ENCODE results near the gene HLF. TPM values are rescaled to one million over a fixed set of nuclear protein-coding genes. Genes with fewer than 3 reads are reported as not detected.

HLF gene
- total and polyA plus RNA-seq, 2 donors (not counting 3 experiments of a cell fraction or from before 2014, with no cell fraction given), result not detected

GRCh38 chr17:55272711-55273578 lies 8.2 kb downstream of the HLF start:
- Histone ChIP-seq H4K20me1 (replicated peaks; ENCODE audit: control insufficient read depth, extremely low read depth, insufficient read depth, low read length) (no peaks in the 10 kb centered on the region), H3K9ac (replicated peaks; ENCODE audit: extremely low read depth, insufficient read depth, low read length) (no peak overlapping the region), H3K27ac (ENCODE audit: insufficient read depth, low read depth, low read length) (no peak overlapping the region), H3K4me1 (ENCODE audit: control insufficient read depth, extremely low read depth, insufficient read depth, low read length) (no peaks in the 10 kb centered on the region), H3K4me3 (replicated peaks in 1 of 3; ENCODE audit: insufficient read depth in 1 of 3, low read depth in 1 of 3, low read length in 3 of 3) (no peak overlapping the region), H3K9me1 (replicated peaks; ENCODE audit: control insufficient read depth, extremely low read depth, insufficient read depth, low read length) (no peaks in the 10 kb centered on the region), H3K27me3 (ENCODE audit: control insufficient read depth in 2 of 2, insufficient read depth in 2 of 2, low read length in 2 of 2) (peaks cover 8 to 19% of the 10 kb centered on the region in 2 experiments), H3K79me2 (ENCODE audit: control insufficient read depth, insufficient read depth, low read length) (no peaks in the 10 kb centered on the region), H3K36me3 (ENCODE audit: control insufficient read depth in 2 of 2, extremely low read depth in 1 of 2, insufficient read depth in 2 of 2, low read length in 2 of 2) (no peaks in the 10 kb centered on the region), H3K4me2 (ENCODE audit: insufficient read depth, low read length) (no peak overlapping the region), H2AFZ (ENCODE audit: low read depth, low read length) (no peak overlapping the region), H3K9me3 (replicated peaks; ENCODE audit: control insufficient read depth, insufficient read depth, low read length) (no peaks in the 10 kb centered on the region)
- intact Hi-C loops (cut with micrococcal nuclease) (no loop called here), dilution Hi-C loops (cut with MboI; ENCODE audit: extremely low pct_ligation_motif_present, low sequenced_read_pairs) (no loop called here)
- no TSS peak for BruUV-seq (replicated peaks)
- FAIRE-seq, result no peak
- no peak for DNase-seq (ENCODE audit: low read depth, low spot score)
- TF ChIP-seq MYC (IDR thresholded peaks at IDR 0.05; ENCODE audit: low read depth, low read length) (no peak), MAX (IDR thresholded peaks at IDR 0.05; ENCODE audit: insufficient read depth, insufficient read length) (no peak), POLR2A (IDR thresholded peaks at IDR 0.05; ENCODE audit: low read depth, low read length) (no peak), FOS (IDR thresholded peaks at IDR 0.05; ENCODE audit: borderline replicate concordance, insufficient read depth, low read length) (no peak), GATA2 (IDR thresholded peaks at IDR 0.05; ENCODE audit: insufficient read depth, insufficient read length, low read depth, low read length) (no peak), JUN (IDR thresholded peaks at IDR 0.05; ENCODE audit: borderline replicate concordance, insufficient read depth, insufficient read length, low read depth) (no peak), EZH2 (IDR thresholded peaks at IDR 0.05; ENCODE audit: borderline replicate concordance, low read depth, low read length, severe bottlenecking) (no peak), POLR2AphosphoS5 (IDR thresholded peaks at IDR 0.05; ENCODE audit: insufficient read depth, low read depth, low read length) (no peak), CTCF (IDR thresholded peaks at IDR 0.05; ENCODE audit: extremely low read depth in 1 of 2, insufficient read depth in 1 of 2, low read depth in 1 of 2, low read length in 2 of 2) (no peak)
- POLR2A ChIA-PET, result no interaction called here
- CTCF ChIA-PET, result no interaction called here

Measured in endothelial cell of umbilical vein (primary cell).